ENCODE results near the gene CADPS2. TPM values are rescaled to one million over a fixed set of nuclear protein-coding genes. Genes with fewer than 3 reads are reported as not detected.

Gene CADPS2
- total RNA-seq, 1 donor from 2014 or later, result 27.8 TPM

- H3K4me1 Mint-ChIP-seq (ENCODE audit: unreplicated experiment), result peaks cover 6% of the 10 kb centered on the region
- H3K27ac Mint-ChIP-seq (ENCODE audit: unreplicated experiment), result no peak overlapping the region
- no peaks in the 10 kb centered on the region for H3K27me3 Mint-ChIP-seq (ENCODE audit: unreplicated experiment)
- H3K4me3 Mint-ChIP-seq (ENCODE audit: unreplicated experiment), result no peak overlapping the region
- DNase-seq (ENCODE audit: low spot score), result no peak
- TF ChIP-seq CTCF (IDR thresholded peaks at IDR 0.05; ENCODE audit: unreplicated experiment), result no peak
- no peaks in the 10 kb centered on the region for H3K9me3 Mint-ChIP-seq (ENCODE audit: unreplicated experiment)
- H3K36me3 Mint-ChIP-seq (ENCODE audit: low read depth, unreplicated experiment), result no peaks in the 10 kb centered on the region
These were observed 421.0 kb downstream of the CADPS2 start for GRCh38 chr7:122465296-122465695.

- Mint-ChIP-seq H3K27me3 (ENCODE audit: unreplicated experiment) (no peaks in the 10 kb centered on the region), H3K4me1 (ENCODE audit: unreplicated experiment) (peaks cover 6% of the 10 kb centered on the region), H3K9me3 (ENCODE audit: unreplicated experiment) (no peaks in the 10 kb centered on the region), H3K36me3 (ENCODE audit: low read depth, unreplicated experiment) (no peaks in the 10 kb centered on the region), H3K27ac (ENCODE audit: unreplicated experiment) (no peak overlapping the region), H3K4me3 (ENCODE audit: unreplicated experiment) (no peak overlapping the region)
- no peak for TF ChIP-seq CTCF (IDR thresholded peaks at IDR 0.05; ENCODE audit: unreplicated experiment)
- no peak for DNase-seq (ENCODE audit: low spot score)
These were observed 422.6 kb downstream of the CADPS2 start for GRCh38 chr7:122463631-122464030.

GRCh38 chr7:122460936-122461335 is 425.3 kb downstream of the CADPS2 start:
- Mint-ChIP-seq H3K4me3 (ENCODE audit: unreplicated experiment) (no peak overlapping the region), H3K9me3 (ENCODE audit: unreplicated experiment) (no peaks in the 10 kb centered on the region), H3K36me3 (ENCODE audit: low read depth, unreplicated experiment) (no peaks in the 10 kb centered on the region), H3K4me1 (ENCODE audit: unreplicated experiment) (peaks cover 6% of the 10 kb centered on the region), H3K27ac (ENCODE audit: unreplicated experiment) (peak overlapping the region; percentile 55), H3K27me3 (ENCODE audit: unreplicated experiment) (no peaks in the 10 kb centered on the region)
- no peak for TF ChIP-seq CTCF (IDR thresholded peaks at IDR 0.05; ENCODE audit: unreplicated experiment)
- no peak for DNase-seq (ENCODE audit: low spot score)

- no peaks in the 10 kb centered on the region for H3K27me3 Mint-ChIP-seq (ENCODE audit: unreplicated experiment)
- no peak overlapping the region for H3K4me3 Mint-ChIP-seq (ENCODE audit: unreplicated experiment)
- no peak for TF ChIP-seq CTCF (IDR thresholded peaks at IDR 0.05; ENCODE audit: unreplicated experiment)
- H3K27ac Mint-ChIP-seq (ENCODE audit: unreplicated experiment), result no peak overlapping the region
- peaks cover 6% of the 10 kb centered on the region for H3K4me1 Mint-ChIP-seq (ENCODE audit: unreplicated experiment)
- H3K9me3 Mint-ChIP-seq (ENCODE audit: unreplicated experiment), result no peaks in the 10 kb centered on the region
- no peak for DNase-seq (ENCODE audit: low spot score)
- H3K36me3 Mint-ChIP-seq (ENCODE audit: low read depth, unreplicated experiment), result no peaks in the 10 kb centered on the region
These were observed 428.3 kb downstream of the CADPS2 start for GRCh38 chr7:122457969-122458368.

GRCh38 chr7:122457325-122457724 is 428.9 kb downstream of the CADPS2 start:
- no peaks in the 10 kb centered on the region for H3K9me3 Mint-ChIP-seq (ENCODE audit: unreplicated experiment)
- DNase-seq (ENCODE audit: low spot score), result no peak
- H3K27me3 Mint-ChIP-seq (ENCODE audit: unreplicated experiment), result no peaks in the 10 kb centered on the region
- peaks cover 6% of the 10 kb centered on the region for H3K4me1 Mint-ChIP-seq (ENCODE audit: unreplicated experiment)
- H3K36me3 Mint-ChIP-seq (ENCODE audit: low read depth, unreplicated experiment), result no peaks in the 10 kb centered on the region
- no peak overlapping the region for H3K4me3 Mint-ChIP-seq (ENCODE audit: unreplicated experiment)
- TF ChIP-seq CTCF (IDR thresholded peaks at IDR 0.05; ENCODE audit: unreplicated experiment), result no peak
- H3K27ac Mint-ChIP-seq (ENCODE audit: unreplicated experiment), result no peak overlapping the region
